ENCODE results near the gene NEU2. TPM values are rescaled to one million over a fixed set of nuclear protein-coding genes. Genes with fewer than 3 reads are reported as not detected.
A peak's percentile ranks its signal among the peaks of the same experiment; 100 is the strongest.

Gene NEU2
- total RNA-seq, 1 donor from 2014 or later = not detected

- no peaks in the 10 kb centered on the region for H3K36me3 ChIP-seq (ENCODE audit: control insufficient read depth, insufficient read depth, low read length)
- TF ChIP-seq CTCF (IDR thresholded peaks at IDR 0.05; ENCODE audit: insufficient read depth, low read length, severe bottlenecking) = no peak
- H3K27me3 ChIP-seq (ENCODE audit: control insufficient read depth, insufficient read depth, low read length) = no peaks in the 10 kb centered on the region
- DNase-seq (ENCODE audit: low read depth) (no peak), FAIRE-seq (no peak)
- H3K4me3 ChIP-seq (ENCODE audit: low read depth, low read length) = no peak overlapping the region
Observed at GRCh38 chr2:233020454-233020853, 12.0 kb upstream of the NEU2 start.

- Histone ChIP-seq H3K27me3 (ENCODE audit: control insufficient read depth, insufficient read depth, low read length) (no peaks in the 10 kb centered on the region), H3K36me3 (ENCODE audit: control insufficient read depth, insufficient read depth, low read length) (no peaks in the 10 kb centered on the region), H3K4me3 (ENCODE audit: low read depth, low read length) (no peak overlapping the region)
- FAIRE-seq (no peak), DNase-seq (ENCODE audit: low read depth) (peak; percentile 12)
- no peak for TF ChIP-seq CTCF (IDR thresholded peaks at IDR 0.05; ENCODE audit: insufficient read depth, low read length, severe bottlenecking)
Observed at GRCh38 chr2:233021771-233022170, 10.7 kb upstream of the NEU2 start.

GRCh38 chr2:233022561-233022960 lies 9.9 kb upstream of the NEU2 start:
- H3K27me3 ChIP-seq (ENCODE audit: control insufficient read depth, insufficient read depth, low read length) = no peaks in the 10 kb centered on the region
- FAIRE-seq (peak; percentile 40), DNase-seq (ENCODE audit: low read depth) (peak; percentile 13)
- TF ChIP-seq CTCF (IDR thresholded peaks at IDR 0.05; ENCODE audit: insufficient read depth, low read length, severe bottlenecking) = no peak
- no peaks in the 10 kb centered on the region for H3K36me3 ChIP-seq (ENCODE audit: control insufficient read depth, insufficient read depth, low read length)
- no peak overlapping the region for H3K4me3 ChIP-seq (ENCODE audit: low read depth, low read length)

- H3K27me3 ChIP-seq (ENCODE audit: control insufficient read depth, insufficient read depth, low read length) = no peaks in the 10 kb centered on the region
- no peaks in the 10 kb centered on the region for H3K36me3 ChIP-seq (ENCODE audit: control insufficient read depth, insufficient read depth, low read length)
- DNase-seq (ENCODE audit: low read depth) = no peak
- no peak overlapping the region for H3K4me3 ChIP-seq (ENCODE audit: low read depth, low read length)
- FAIRE-seq = no peak
- TF ChIP-seq CTCF (IDR thresholded peaks at IDR 0.05; ENCODE audit: insufficient read depth, low read length, severe bottlenecking) = no peak
Observed at GRCh38 chr2:233023007-233023760, 9.3 kb upstream of the NEU2 start.

GRCh38 chr2:233023761-233024410 lies 8.6 kb upstream of the NEU2 start:
- H3K4me3 ChIP-seq (ENCODE audit: low read depth, low read length) = no peak overlapping the region
- no peak for FAIRE-seq

More at GRCh38 chr2:233023761-233024410, 8.6 kb upstream of the NEU2 start:
- no peaks in the 10 kb centered on the region for H3K27me3 ChIP-seq (ENCODE audit: control insufficient read depth, insufficient read depth, low read length)
- no peak for TF ChIP-seq CTCF (IDR thresholded peaks at IDR 0.05; ENCODE audit: insufficient read depth, low read length, severe bottlenecking)
- no peaks in the 10 kb centered on the region for H3K36me3 ChIP-seq (ENCODE audit: control insufficient read depth, insufficient read depth, low read length)
- no peak for DNase-seq (ENCODE audit: low read depth)

Measured in bronchial epithelial cell (primary cell).